ENCODE results near the gene FLCN.

The FLCN gene

GRCh38 chr17:17228521-17229279 is 8.3 kb downstream of the FLCN start:
- in situ Hi-C loops (cut with MboI; ENCODE audit: low sequenced_read_pairs, unreplicated experiment), result no loop called here
- no peak for TF ChIP-seq CTCF (IDR thresholded peaks at IDR 0.05; ENCODE audit: borderline replicate concordance, control extremely low read depth, extremely low read depth, insufficient read depth, missing control alignments)
- no peak for DNase-seq (ENCODE audit: low spot score)

GRCh38 chr17:17227608-17228520 is 9.1 kb downstream of the FLCN start:
- in situ Hi-C loops (cut with MboI; ENCODE audit: low sequenced_read_pairs, unreplicated experiment), result no loop called here
- TF ChIP-seq CTCF (IDR thresholded peaks at IDR 0.05; ENCODE audit: borderline replicate concordance, control extremely low read depth, extremely low read depth, insufficient read depth, missing control alignments), result no peak
- no peak for DNase-seq (ENCODE audit: low spot score)

- no peak for TF ChIP-seq CTCF (IDR thresholded peaks at IDR 0.05; ENCODE audit: borderline replicate concordance, control extremely low read depth, extremely low read depth, insufficient read depth, missing control alignments)
- in situ Hi-C loops (cut with MboI; ENCODE audit: low sequenced_read_pairs, unreplicated experiment), result no loop called here
Measured at GRCh38 chr17:17226451-17227265, 10.3 kb downstream of the FLCN start.

GRCh38 chr17:17225901-17226300 is 11.1 kb downstream of the FLCN start:
- no peak for DNase-seq (ENCODE audit: low spot score)
- no peak for TF ChIP-seq CTCF (IDR thresholded peaks at IDR 0.05; ENCODE audit: borderline replicate concordance, control extremely low read depth, extremely low read depth, insufficient read depth, missing control alignments)
- in situ Hi-C loops (cut with MboI; ENCODE audit: low sequenced_read_pairs, unreplicated experiment), result no loop called here

More at GRCh38 chr17:17226451-17227265, 10.3 kb downstream of the FLCN start:
- DNase-seq (ENCODE audit: low spot score), result no peak

- TF ChIP-seq CTCF (IDR thresholded peaks at IDR 0.05; ENCODE audit: borderline replicate concordance, control extremely low read depth, extremely low read depth, insufficient read depth, missing control alignments), result no peak
- in situ Hi-C loops (cut with MboI; ENCODE audit: low sequenced_read_pairs, unreplicated experiment), result no loop called here
- DNase-seq (ENCODE audit: low spot score), result no peak
Measured at GRCh38 chr17:17224137-17224536, 12.8 kb downstream of the FLCN start.

GRCh38 chr17:17223736-17224135 is 13.2 kb downstream of the FLCN start:
- in situ Hi-C loops (cut with MboI; ENCODE audit: low sequenced_read_pairs, unreplicated experiment), result no loop called here
- no peak for DNase-seq (ENCODE audit: low spot score)
- TF ChIP-seq CTCF (IDR thresholded peaks at IDR 0.05; ENCODE audit: borderline replicate concordance, control extremely low read depth, extremely low read depth, insufficient read depth, missing control alignments), result no peak

Measured in GM13976 (cell line).